ENCODE results near the gene LGSN.
"Not testable (repeated sequence)": the region's sequence is repeated elsewhere in the genome, so short reads cannot be mapped to it uniquely, and the experiment has no call there.

The LGSN gene

GRCh38 chr6:63319939-63320338 lies at the start of gene LGSN:
Gene LGSN, minus strand, starts transcription at chr6:63319983. Its CDS starts 40 bp downstream, at chr6:63319943.
- H3K9me3 Mint-ChIP-seq, result no peaks in the 10 kb centered on the region
- H3K27me3 Mint-ChIP-seq, result peaks cover 3% of the 10 kb centered on the region
- H3K27ac Mint-ChIP-seq, result no peak within 1 kb of the TSS
- no peak within 1 kb of the TSS for H3K4me3 Mint-ChIP-seq
- CTCF ChIA-PET, result no interaction called here
- no peaks in the 10 kb centered on the region for H3K36me3 Mint-ChIP-seq
- H3K4me1 Mint-ChIP-seq, result no peaks in the 10 kb centered on the region
- no peak for DNase-seq

GRCh38 chr6:63368347-63368746 lies 48.6 kb upstream of the LGSN start:
- CTCF ChIA-PET, result no interaction called here
- Mint-ChIP-seq H3K27ac (no peak overlapping the region), H3K4me1 (no peaks in the 10 kb centered on the region), H3K4me3 (no peak overlapping the region), H3K9me3 (no peaks in the 10 kb centered on the region), H3K36me3 (no peaks in the 10 kb centered on the region), H3K27me3 (no peaks in the 10 kb centered on the region)
- DNase-seq, result no peak

GRCh38 chr6:63362500-63363120 lies 42.8 kb upstream of the LGSN start:
- H3K27me3 Mint-ChIP-seq, H3K36me3 Mint-ChIP-seq, H3K4me3 Mint-ChIP-seq, H3K9me3 Mint-ChIP-seq, H3K4me1 Mint-ChIP-seq, DNase-seq, H3K27ac Mint-ChIP-seq, CTCF ChIA-PET: not testable (repeated sequence)

- H3K4me1 Mint-ChIP-seq, DNase-seq, CTCF ChIA-PET, H3K27me3 Mint-ChIP-seq, H3K9me3 Mint-ChIP-seq, H3K27ac Mint-ChIP-seq, H3K4me3 Mint-ChIP-seq, H3K36me3 Mint-ChIP-seq: not testable (repeated sequence)
These were observed 37.6 kb upstream of the LGSN start for GRCh38 chr6:63357384-63357783.

GRCh38 chr6:63355632-63356031 lies 35.8 kb upstream of the LGSN start:
- CTCF ChIA-PET, result interaction anchor here (0.6 kb wide), 1 partner anchor 405 kb away, joined by 4 read pairs; no protein-coding TSS in a partner anchor
- Mint-ChIP-seq H3K9me3 (no peaks in the 10 kb centered on the region), H3K36me3 (no peaks in the 10 kb centered on the region), H3K4me3 (no peak overlapping the region), H3K27me3 (peaks cover 13% of the 10 kb centered on the region), H3K4me1 (peaks cover 13% of the 10 kb centered on the region), H3K27ac (no peak overlapping the region)
- no peak for DNase-seq

GRCh38 chr6:63353286-63353630 lies 33.5 kb upstream of the LGSN start:
- Mint-ChIP-seq H3K4me1 (peaks cover 13% of the 10 kb centered on the region), H3K36me3 (no peaks in the 10 kb centered on the region), H3K9me3 (no peaks in the 10 kb centered on the region), H3K4me3 (no peak overlapping the region), H3K27ac (no peak overlapping the region), H3K27me3 (peaks cover 13% of the 10 kb centered on the region)
- no peak for DNase-seq
- CTCF ChIA-PET, result interaction anchor here (0.8 to 3.6 kb wide), 14 partner anchors 46 to 978 kb away, joined by 3 to 44 read pairs (median 4); no protein-coding TSS in a partner anchor

- peaks cover 13% of the 10 kb centered on the region for H3K27me3 Mint-ChIP-seq
- H3K4me3 Mint-ChIP-seq, result peak overlapping the region; percentile 5
- H3K9me3 Mint-ChIP-seq, result no peaks in the 10 kb centered on the region
- no peak for DNase-seq
- H3K27ac Mint-ChIP-seq, result no peak overlapping the region
- H3K36me3 Mint-ChIP-seq, result no peaks in the 10 kb centered on the region
- CTCF ChIA-PET, result interaction anchor here (0.7 to 3.6 kb wide), 20 partner anchors 17 to 979 kb away, joined by 3 to 44 read pairs (median 3); no protein-coding TSS in a partner anchor
- peaks cover 13% of the 10 kb centered on the region for H3K4me1 Mint-ChIP-seq
These were observed 32.9 kb upstream of the LGSN start for GRCh38 chr6:63352544-63353285.

- Mint-ChIP-seq H3K4me1 (peaks cover 13% of the 10 kb centered on the region), H3K4me3 (no peak overlapping the region), H3K27me3 (peaks cover 13% of the 10 kb centered on the region), H3K9me3 (no peaks in the 10 kb centered on the region), H3K27ac (no peak overlapping the region), H3K36me3 (no peaks in the 10 kb centered on the region)
- CTCF ChIA-PET, result interaction anchor here (0.7 to 3.6 kb wide), 18 partner anchors 17 to 979 kb away, joined by 3 to 44 read pairs (median 4); no protein-coding TSS in a partner anchor
- DNase-seq, result no peak
These were observed 32.3 kb upstream of the LGSN start for GRCh38 chr6:63352069-63352543.

GRCh38 chr6:63349401-63349800 lies 29.6 kb upstream of the LGSN start:
- Mint-ChIP-seq H3K27me3 (peaks cover 13% of the 10 kb centered on the region), H3K9me3 (no peaks in the 10 kb centered on the region), H3K4me1 (peaks cover 13% of the 10 kb centered on the region), H3K4me3 (no peak overlapping the region), H3K36me3 (no peaks in the 10 kb centered on the region), H3K27ac (no peak overlapping the region)
- DNase-seq, result no peak
- CTCF ChIA-PET, result interaction anchor here (0.8 kb wide), 1 partner anchor 415 kb away, joined by 3 read pairs; no protein-coding TSS in a partner anchor

- no peak for DNase-seq
- H3K27me3 Mint-ChIP-seq, result peaks cover 13% of the 10 kb centered on the region
- H3K4me1 Mint-ChIP-seq, result peaks cover 12% of the 10 kb centered on the region
- no peaks in the 10 kb centered on the region for H3K9me3 Mint-ChIP-seq
- CTCF ChIA-PET, result interaction anchor here (0.8 kb wide), 1 partner anchor 416 kb away, joined by 3 read pairs; no protein-coding TSS in a partner anchor
- no peak overlapping the region for H3K4me3 Mint-ChIP-seq
- no peaks in the 10 kb centered on the region for H3K36me3 Mint-ChIP-seq
- H3K27ac Mint-ChIP-seq, result no peak overlapping the region
These were observed 29.1 kb upstream of the LGSN start for GRCh38 chr6:63348836-63349235.

- CTCF ChIA-PET, result no interaction called here
- H3K36me3 Mint-ChIP-seq, result no peaks in the 10 kb centered on the region
- peaks cover 8% of the 10 kb centered on the region for H3K27me3 Mint-ChIP-seq
- H3K27ac Mint-ChIP-seq, result no peak overlapping the region
- DNase-seq, result no peak
- H3K4me3 Mint-ChIP-seq, result no peak overlapping the region
- H3K9me3 Mint-ChIP-seq, result no peaks in the 10 kb centered on the region
- peaks cover 6% of the 10 kb centered on the region for H3K4me1 Mint-ChIP-seq
These were observed 27.8 kb upstream of the LGSN start for GRCh38 chr6:63347599-63347998.

GRCh38 chr6:63346217-63346835 lies 26.5 kb upstream of the LGSN start:
- no peak overlapping the region for H3K4me3 Mint-ChIP-seq
- no peak overlapping the region for H3K27ac Mint-ChIP-seq
- H3K36me3 Mint-ChIP-seq, result no peaks in the 10 kb centered on the region
- no peaks in the 10 kb centered on the region for H3K9me3 Mint-ChIP-seq
- peaks cover 3% of the 10 kb centered on the region for H3K27me3 Mint-ChIP-seq
- DNase-seq, result no peak
- CTCF ChIA-PET, result no interaction called here
- no peaks in the 10 kb centered on the region for H3K4me1 Mint-ChIP-seq

- DNase-seq, result no peak
- CTCF ChIA-PET, result no interaction called here
- Mint-ChIP-seq H3K4me3 (no peak overlapping the region), H3K4me1 (no peaks in the 10 kb centered on the region), H3K27me3 (no peaks in the 10 kb centered on the region), H3K9me3 (no peaks in the 10 kb centered on the region), H3K36me3 (no peaks in the 10 kb centered on the region), H3K27ac (no peak overlapping the region)
These were observed 20.6 kb upstream of the LGSN start for GRCh38 chr6:63340351-63340750.

GRCh38 chr6:63334652-63335051 lies 14.9 kb upstream of the LGSN start:
- H3K27ac Mint-ChIP-seq, H3K4me1 Mint-ChIP-seq, H3K4me3 Mint-ChIP-seq, H3K36me3 Mint-ChIP-seq, H3K27me3 Mint-ChIP-seq, H3K9me3 Mint-ChIP-seq, CTCF ChIA-PET, DNase-seq: not testable (repeated sequence)

Measured in activated naive CD4-positive, alpha-beta T cell treated with anti-CD3 and anti-CD28 coated beads, Interleukin-2, amount 10 ng/mL, durations not matched to agents 7 days and 5 days (primary cell).